Measurements from ENCODE around the gene COQ6.
"Not testable (repeated sequence)": the region's sequence is repeated elsewhere in the genome, so short reads cannot be mapped to it uniquely, and the experiment has no call there.

Gene COQ6

GRCh38 chr14:74005664-74006063 lies 55.6 kb downstream of the COQ6 start:
- not testable (repeated sequence) for H3K4me3 ChIP-seq (ENCODE audit: low read length); DNase-seq (ENCODE audit: low read depth, low spot score); H3K36me3 ChIP-seq (ENCODE audit: control insufficient read depth, insufficient read depth, low read length); H3K27me3 ChIP-seq (ENCODE audit: control insufficient read depth, insufficient read depth, low read length); H3K9me3 ChIP-seq (ENCODE audit: control insufficient read depth, insufficient read depth, low read length); H3K27ac ChIP-seq (ENCODE audit: low read length); H3K4me1 ChIP-seq (ENCODE audit: control insufficient read depth, insufficient read depth, low read length)
- no CpG with 5 or more reads among the region's 3 CpGs for WGBS (ENCODE audit: insufficient coverage, insufficient read length)

DNA sequence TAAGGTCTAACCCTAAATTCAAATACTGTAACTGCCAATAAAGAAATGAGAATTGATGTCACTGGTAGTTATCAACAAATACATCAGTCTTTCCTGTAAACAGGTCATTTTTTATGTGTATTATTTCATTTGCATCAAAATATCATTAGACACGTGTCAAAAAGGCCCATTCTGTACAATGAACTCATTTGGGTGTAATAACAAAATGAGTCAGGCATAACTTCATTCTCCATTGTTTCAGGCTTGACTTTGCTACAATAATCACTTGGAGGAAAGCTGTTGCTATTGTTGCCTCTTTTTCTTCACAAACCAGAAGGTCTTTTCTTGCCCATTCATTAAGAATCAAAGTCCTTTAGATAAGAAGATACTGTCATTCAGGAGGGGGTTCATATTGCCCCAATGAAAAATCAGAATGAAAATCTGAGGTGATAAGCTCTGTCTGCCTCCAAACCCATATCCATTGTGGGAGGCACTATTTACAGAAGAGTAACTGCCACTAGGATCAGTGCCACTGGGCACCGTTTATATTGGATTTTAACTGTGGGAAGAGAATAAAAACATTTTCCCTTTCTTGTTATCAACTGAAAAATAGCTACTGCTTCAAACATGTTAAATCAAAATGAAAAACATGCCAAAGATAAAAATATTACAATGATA lies 58.9 kb downstream of the COQ6 start:
- no peaks in the 10 kb centered on the region for H3K4me1 ChIP-seq (ENCODE audit: control insufficient read depth, insufficient read depth, low read length)
- H3K36me3 ChIP-seq (ENCODE audit: control insufficient read depth, insufficient read depth, low read length): no peaks in the 10 kb centered on the region
- DNase-seq (ENCODE audit: low read depth, low spot score): no peak
- H3K9me3 ChIP-seq (ENCODE audit: control insufficient read depth, insufficient read depth, low read length): no peaks in the 10 kb centered on the region
- no peak overlapping the region for H3K4me3 ChIP-seq (ENCODE audit: low read length)
- WGBS (ENCODE audit: insufficient coverage, insufficient read length): no CpG with 5 or more reads among the region's 2 CpGs
- H3K27me3 ChIP-seq (ENCODE audit: control insufficient read depth, insufficient read depth, low read length): no peaks in the 10 kb centered on the region
- H3K27ac ChIP-seq (ENCODE audit: low read length): no peak overlapping the region
